ENCODE data around the gene C2orf66. TPM values are rescaled to one million over a fixed set of nuclear protein-coding genes. Genes with fewer than 3 reads are reported as not detected.

C2orf66 gene
- polyA plus RNA-seq, 1 experiment: 0.05 TPM

- no peaks in the 10 kb centered on the region for H3K27me3 ChIP-seq (ENCODE audit: control insufficient read depth, insufficient read depth, low read length)
- no peak overlapping the region for H3K4me3 ChIP-seq (ENCODE audit: low read depth, low read length)
- no peak for DNase-seq (ENCODE audit: low read depth, low spot score)
- POLR2A ChIA-PET: no interaction called here
- CTCF ChIA-PET: interaction anchor here (1.6 kb wide), 1 partner anchor 53 kb away, joined by 4 read pairs; no protein-coding TSS in a partner anchor
- no peak overlapping the region for H3K27ac ChIP-seq (ENCODE audit: low read depth, low read length)
- H3K9me3 ChIP-seq (ENCODE audit: control insufficient read depth, insufficient read depth, low read length): peaks cover 2% of the 10 kb centered on the region; the same call in 1 of the 2 replicates
- TF ChIP-seq CTCF (IDR thresholded peaks at IDR 0.05; ENCODE audit: low read depth, low read length): no peak
Measured at GRCh38 chr2:196804381-196804780, 4.8 kb downstream of the C2orf66 start.

- no peak for DNase-seq (ENCODE audit: low read depth, low spot score)
- CTCF ChIA-PET: no interaction called here
- peaks cover 2% of the 10 kb centered on the region; the same call in 1 of the 2 replicates for H3K9me3 ChIP-seq (ENCODE audit: control insufficient read depth, insufficient read depth, low read length)
- POLR2A ChIA-PET: no interaction called here
- no peak for TF ChIP-seq CTCF (IDR thresholded peaks at IDR 0.05; ENCODE audit: low read depth, low read length)
- no peak overlapping the region for H3K4me3 ChIP-seq (ENCODE audit: low read depth, low read length)
- H3K27me3 ChIP-seq (ENCODE audit: control insufficient read depth, insufficient read depth, low read length): no peaks in the 10 kb centered on the region
- no peak overlapping the region for H3K27ac ChIP-seq (ENCODE audit: low read depth, low read length)
Measured at GRCh38 chr2:196802401-196802800, 6.8 kb downstream of the C2orf66 start.

GRCh38 chr2:196801674-196802261 lies 7.4 kb downstream of the C2orf66 start:
- CTCF ChIA-PET: no interaction called here
- Histone ChIP-seq H3K9me3 (ENCODE audit: control insufficient read depth, insufficient read depth, low read length) (peaks cover 2% of the 10 kb centered on the region; the same call in 1 of the 2 replicates), H3K4me3 (ENCODE audit: low read depth, low read length) (no peak overlapping the region), H3K27me3 (ENCODE audit: control insufficient read depth, insufficient read depth, low read length) (no peaks in the 10 kb centered on the region), H3K27ac (ENCODE audit: low read depth, low read length) (no peak overlapping the region)
- POLR2A ChIA-PET: no interaction called here
- no peak for TF ChIP-seq CTCF (IDR thresholded peaks at IDR 0.05; ENCODE audit: low read depth, low read length)
- DNase-seq (ENCODE audit: low read depth, low spot score): no peak

- TF ChIP-seq CTCF (IDR thresholded peaks at IDR 0.05; ENCODE audit: low read depth, low read length): no peak
- H3K4me3 ChIP-seq (ENCODE audit: low read depth, low read length): peak overlapping the region; percentile 85
- no peak for DNase-seq (ENCODE audit: low read depth, low spot score)
- peak overlapping the region; percentile 75 for H3K27ac ChIP-seq (ENCODE audit: low read depth, low read length)
- peaks cover 2% of the 10 kb centered on the region; the same call in 1 of the 2 replicates for H3K9me3 ChIP-seq (ENCODE audit: control insufficient read depth, insufficient read depth, low read length)
- ChIA-PET POLR2A (interaction anchor here (0.6 to 1.8 kb wide), 7 partner anchors 17 to 1255 kb away, joined by 3 to 14 read pairs (median 4); partner anchors contain the start of genes DNAH7 and PGAP1), CTCF (interaction anchor here (0.7 to 1.5 kb wide), 3 partner anchors 9 to 372 kb away, joined by 4 to 5 read pairs (median 4); no protein-coding TSS in a partner anchor)
- H3K27me3 ChIP-seq (ENCODE audit: control insufficient read depth, insufficient read depth, low read length): no peaks in the 10 kb centered on the region
Measured at GRCh38 chr2:196798980-196799379, 10.2 kb downstream of the C2orf66 start.

GRCh38 chr2:196792865-196793264 lies 16.3 kb downstream of the C2orf66 start:
- H3K4me3 ChIP-seq (ENCODE audit: low read depth, low read length): no peak overlapping the region
- POLR2A ChIA-PET: no interaction called here
- TF ChIP-seq CTCF (IDR thresholded peaks at IDR 0.05; ENCODE audit: low read depth, low read length): no peak
- CTCF ChIA-PET: interaction anchor here (0.6 kb wide), 1 partner anchor 186 kb away, joined by 3 read pairs; no protein-coding TSS in a partner anchor
- no peaks in the 10 kb centered on the region for H3K27me3 ChIP-seq (ENCODE audit: control insufficient read depth, insufficient read depth, low read length)
- H3K27ac ChIP-seq (ENCODE audit: low read depth, low read length): no peak overlapping the region
- no peak for DNase-seq (ENCODE audit: low read depth, low spot score)
- no peaks in the 10 kb centered on the region for H3K9me3 ChIP-seq (ENCODE audit: control insufficient read depth, insufficient read depth, low read length)

Data from AG04450 (cell line).